ENCODE results near the gene SH3PXD2B. TPM values are rescaled to one million over a fixed set of nuclear protein-coding genes. Genes with fewer than 3 reads are reported as not detected.

The SH3PXD2B gene
- total RNA-seq, 4 donors from 2014 or later, result 13.7 to 27.1 (median 21.1) TPM

DNA sequence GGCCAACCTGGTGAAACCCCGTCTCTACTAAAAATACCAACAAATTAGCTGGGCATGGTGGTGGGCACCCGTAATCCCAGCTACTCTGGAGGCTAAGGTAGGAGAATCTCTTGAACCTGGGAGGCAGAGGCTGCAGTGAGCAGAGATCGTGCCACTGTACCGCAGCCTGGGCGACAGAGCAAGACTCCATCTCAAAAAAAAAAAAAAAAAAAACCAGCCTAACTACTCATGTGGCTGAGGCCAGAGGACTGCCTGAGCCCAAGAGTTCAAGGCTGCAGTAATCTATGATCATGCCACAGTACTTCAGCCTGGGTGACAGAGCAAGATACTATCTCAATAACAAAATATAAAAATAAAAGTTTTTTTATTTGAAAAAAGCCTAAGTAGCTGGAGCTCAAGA, 174.0 kb downstream of the SH3PXD2B start:
- Histone ChIP-seq H3K36me3 (no peaks in the 10 kb centered on the region), H3K27ac (no peak overlapping the region), H3K4me1 (peaks cover 15 to 21% of the 10 kb centered on the region in 2 donors), H3K27me3 (no peaks in the 10 kb centered on the region), H3K9me3 (no peaks in the 10 kb centered on the region), H3K4me3 (replicated peaks in 1 of 3) (no peak overlapping the region)
- no peak for DNase-seq
- no peak for TF ChIP-seq POLR2A (IDR thresholded peaks at IDR 0.05)
- TF ChIP-seq, protein P1, sequence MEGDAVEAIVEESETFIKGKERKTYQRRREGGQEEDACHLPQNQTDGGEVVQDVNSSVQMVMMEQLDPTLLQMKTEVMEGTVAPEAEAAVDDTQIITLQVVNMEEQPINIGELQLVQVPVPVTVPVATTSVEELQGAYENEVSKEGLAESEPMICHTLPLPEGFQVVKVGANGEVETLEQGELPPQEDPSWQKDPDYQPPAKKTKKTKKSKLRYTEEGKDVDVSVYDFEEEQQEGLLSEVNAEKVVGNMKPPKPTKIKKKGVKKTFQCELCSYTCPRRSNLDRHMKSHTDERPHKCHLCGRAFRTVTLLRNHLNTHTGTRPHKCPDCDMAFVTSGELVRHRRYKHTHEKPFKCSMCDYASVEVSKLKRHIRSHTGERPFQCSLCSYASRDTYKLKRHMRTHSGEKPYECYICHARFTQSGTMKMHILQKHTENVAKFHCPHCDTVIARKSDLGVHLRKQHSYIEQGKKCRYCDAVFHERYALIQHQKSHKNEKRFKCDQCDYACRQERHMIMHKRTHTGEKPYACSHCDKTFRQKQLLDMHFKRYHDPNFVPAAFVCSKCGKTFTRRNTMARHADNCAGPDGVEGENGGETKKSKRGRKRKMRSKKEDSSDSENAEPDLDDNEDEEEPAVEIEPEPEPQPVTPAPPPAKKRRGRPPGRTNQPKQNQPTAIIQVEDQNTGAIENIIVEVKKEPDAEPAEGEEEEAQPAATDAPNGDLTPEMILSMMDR (IDR thresholded peaks at IDR 0.05), result no peak
- WGBS, 2 donors, result 87 to 91% methylated on average over 5 of the region's 5 CpGs
- intact Hi-C loops (cut with DNase I), result loop anchor here (5.0 kb wide), 1 partner anchor 93 kb away; the partner anchor contains the start of gene STK10

DNA sequence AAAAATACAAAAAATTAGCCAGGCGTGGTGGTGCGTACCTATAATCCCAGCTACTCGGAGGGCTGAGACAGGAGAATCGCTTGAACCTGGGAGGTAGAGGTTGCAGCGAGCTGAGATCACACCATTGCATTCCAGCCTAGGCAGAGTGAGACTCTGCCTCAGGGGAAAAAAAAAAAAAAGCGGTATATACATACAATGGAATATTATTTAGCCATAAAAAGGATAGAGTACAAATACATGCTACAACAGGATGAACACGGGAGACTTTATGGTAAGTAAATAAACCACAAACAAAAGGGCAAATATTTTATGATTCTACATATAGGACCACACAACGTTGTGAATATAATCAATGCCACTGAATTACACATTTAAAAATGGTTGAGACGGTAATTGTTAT, 176.0 kb downstream of the SH3PXD2B start:
- H3K4me3 ChIP-seq (replicated peaks in 1 of 3), result no peak overlapping the region
- H3K27ac ChIP-seq, result no peak overlapping the region
- no peak for TF ChIP-seq POLR2A (IDR thresholded peaks at IDR 0.05)
- TF ChIP-seq, protein P1 (IDR thresholded peaks at IDR 0.05), result no peak
- WGBS, 2 donors, result 95 to 96% methylated on average over 9 of the region's 9 CpGs
- no peak for DNase-seq
- no peaks in the 10 kb centered on the region for H3K27me3 ChIP-seq
- H3K9me3 ChIP-seq, result no peaks in the 10 kb centered on the region
- no peaks in the 10 kb centered on the region for H3K36me3 ChIP-seq
- intact Hi-C loops (cut with DNase I), result no loop called here
- H3K4me1 ChIP-seq, result peaks cover 15 to 21% of the 10 kb centered on the region in 2 donors

DNA sequence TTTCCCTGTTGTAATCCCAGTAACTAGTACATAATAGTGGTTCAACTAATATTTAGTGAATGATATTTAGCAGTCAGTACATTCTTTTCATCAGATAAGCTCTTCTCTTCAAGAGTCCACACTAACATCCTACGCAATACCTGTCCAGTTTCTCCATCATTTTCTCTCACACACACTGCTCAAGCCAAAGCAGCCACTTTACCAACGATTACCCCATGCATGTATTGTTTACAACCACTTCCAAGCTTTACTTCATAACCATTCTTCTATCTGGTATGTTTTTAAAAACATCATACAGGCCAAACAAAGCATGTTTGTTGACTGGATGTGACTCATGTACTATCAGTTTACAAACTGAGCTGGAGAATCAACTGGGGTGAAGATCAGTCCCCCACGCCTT, 178.1 kb downstream of the SH3PXD2B start:
- peaks cover 1 to 6% of the 10 kb centered on the region in 2 donors for H3K4me1 ChIP-seq
- no peak overlapping the region for H3K27ac ChIP-seq
- intact Hi-C loops (cut with DNase I), result no loop called here
- no peaks in the 10 kb centered on the region for H3K36me3 ChIP-seq
- no peaks in the 10 kb centered on the region for H3K9me3 ChIP-seq
- no peaks in the 10 kb centered on the region for H3K27me3 ChIP-seq
- whole genome bisulfite sequencing, 2 donors, result 85 to 88% methylated on average over 3 of the region's 3 CpGs
- DNase-seq, result no peak
- no peak overlapping the region for H3K4me3 ChIP-seq (replicated peaks in 1 of 3)
- TF ChIP-seq, protein P1 (IDR thresholded peaks at IDR 0.05), result no peak
- TF ChIP-seq POLR2A (IDR thresholded peaks at IDR 0.05), result no peak

Other genes with a start within 250 kb of the SH3PXD2B start
- gene UBTD2, start 170.8 kb downstream of the SH3PXD2B start, total RNA-seq, result 10 to 100 TPM; 15.9 to 28.6 (median 22.5) TPM
- 10 to 100 TPM in 2 of 4 donors, 1 to 10 TPM in 2; 8.2 to 29.9 (median 10.9) TPM for gene NEURL1B, start 186.7 kb upstream of the SH3PXD2B start, total RNA-seq

All from thyroid gland (tissue), 4 donors.